Measurements from ENCODE around the gene ASCC1. TPM values are rescaled to one million over a fixed set of nuclear protein-coding genes. Genes with fewer than 3 reads are reported as not detected.
"Not testable (repeated sequence)": the region's sequence is repeated elsewhere in the genome, so short reads cannot be mapped to it uniquely, and the experiment has no call there.

ASCC1 gene
- total and polyA plus RNA-seq, 2 donors (not counting 1 experiment from before 2014, with no cell fraction given), result 17.9 to 28.1 TPM

- H3K9ac ChIP-seq (ENCODE audit: low read length), result no peak overlapping the region
- H3K27ac ChIP-seq (ENCODE audit: low read length in 2 of 2), result peak overlapping the region in 1 of 2 donors; percentile 58
- ChIA-PET POLR2A (interaction anchor here (0.5 to 0.9 kb wide), 2 partner anchors 109 to 557 kb away, joined by 3 to 8 read pairs; no protein-coding TSS in a partner anchor), CTCF (interaction anchor here (0.9 to 1.6 kb wide), 3 partner anchors 60 to 229 kb away, joined by 3 to 6 read pairs (median 4); no protein-coding TSS in a partner anchor)
- H3K27me3 Mint-ChIP-seq, result no peaks in the 10 kb centered on the region
- H4K20me1 ChIP-seq (ENCODE audit: control insufficient read depth, insufficient read depth, low read length, poor library complexity, severe bottlenecking), result no peaks in the 10 kb centered on the region
- H3K4me3 ChIP-seq (ENCODE audit: control extremely low read depth in 1 of 5, extremely low read depth in 1 of 5, insufficient read depth in 1 of 5, low read depth in 2 of 5, low read length in 4 of 5), result no peak overlapping the region
- H3K27ac Mint-ChIP-seq, result peak overlapping the region; percentile 16
- H3K9me3 ChIP-seq (ENCODE audit: control extremely low read depth in 1 of 3, control insufficient read depth in 2 of 3, insufficient read depth in 1 of 3, low read length in 2 of 3), result no peaks in the 10 kb centered on the region
- H3K36me3 ChIP-seq (replicated peaks in 1 of 2; ENCODE audit: control extremely low read depth in 1 of 2, control insufficient read depth in 1 of 2, extremely low read depth in 1 of 2, insufficient read depth in 2 of 2, low read length in 1 of 2), result no peaks in the 10 kb centered on the region
- no peaks in the 10 kb centered on the region for H3K9me3 Mint-ChIP-seq (ENCODE audit: insufficient read depth)
- no peak for TF ChIP-seq CTCF (IDR thresholded peaks at IDR 0.05)
- TF ChIP-seq EZH2 (IDR thresholded peaks at IDR 0.05; ENCODE audit: borderline replicate concordance, insufficient read depth, low read depth, low read length, poor library complexity, severe bottlenecking), result no peak
- no peak overlapping the region for H3K4me3 Mint-ChIP-seq
- ATAC-seq (ENCODE audit: low read depth) (no peak), DNase-seq (no peak)
- H3K4me2 ChIP-seq (replicated peaks; ENCODE audit: low read depth, low read length, poor library complexity, severe bottlenecking), result no peak overlapping the region
- WGBS (ENCODE audit: insufficient coverage), result no CpG with 5 or more reads among the region's 1 CpG
- peaks cover 26% of the 10 kb centered on the region for H3K4me1 Mint-ChIP-seq
- H3K4me1 ChIP-seq (ENCODE audit: control insufficient read depth in 2 of 2, insufficient read depth in 2 of 2, low read length in 2 of 2), result peaks cover 16 to 31% of the 10 kb centered on the region in 2 donors
- intact Hi-C loops (cut with micrococcal nuclease), result no loop called here
- no peaks in the 10 kb centered on the region for H3K27me3 ChIP-seq (replicated peaks in 1 of 4; ENCODE audit: control extremely low read depth in 1 of 4, control insufficient read depth in 3 of 4, insufficient read depth in 4 of 4, low read length in 3 of 4)
- peaks cover 3% of the 10 kb centered on the region for H3K79me2 ChIP-seq (ENCODE audit: control insufficient read depth, insufficient read depth, low read length)
- no peak overlapping the region for H2AFZ ChIP-seq (ENCODE audit: insufficient read depth, low read depth, low read length, poor library complexity, severe bottlenecking)
Observed at GRCh38 chr10:72108830-72109635, 107.0 kb downstream of the ASCC1 start.

GRCh38 chr10:72108004-72108370, 108.1 kb downstream of the ASCC1 start:
- intact Hi-C loops (cut with micrococcal nuclease); H3K4me2 ChIP-seq (replicated peaks; ENCODE audit: low read depth, low read length, poor library complexity, severe bottlenecking); DNase-seq; H2AFZ ChIP-seq (ENCODE audit: insufficient read depth, low read depth, low read length, poor library complexity, severe bottlenecking); ATAC-seq (ENCODE audit: low read depth); H3K27me3 ChIP-seq (replicated peaks in 1 of 4; ENCODE audit: control extremely low read depth in 1 of 4, control insufficient read depth in 3 of 4, insufficient read depth in 4 of 4, low read length in 3 of 4); H3K27me3 Mint-ChIP-seq; H3K4me3 ChIP-seq (ENCODE audit: control extremely low read depth in 1 of 5, extremely low read depth in 1 of 5, insufficient read depth in 1 of 5, low read depth in 2 of 5, low read length in 4 of 5); H3K4me3 Mint-ChIP-seq; H3K9ac ChIP-seq (ENCODE audit: low read length); H3K79me2 ChIP-seq (ENCODE audit: control insufficient read depth, insufficient read depth, low read length); H3K36me3 ChIP-seq (replicated peaks in 1 of 2; ENCODE audit: control extremely low read depth in 1 of 2, control insufficient read depth in 1 of 2, extremely low read depth in 1 of 2, insufficient read depth in 2 of 2, low read length in 1 of 2); H3K9me3 ChIP-seq (ENCODE audit: control extremely low read depth in 1 of 3, control insufficient read depth in 2 of 3, insufficient read depth in 1 of 3, low read length in 2 of 3); H3K9me3 Mint-ChIP-seq (ENCODE audit: insufficient read depth); H4K20me1 ChIP-seq (ENCODE audit: control insufficient read depth, insufficient read depth, low read length, poor library complexity, severe bottlenecking): not testable (repeated sequence)
- Histone ChIP-seq H3K27ac (ENCODE audit: low read length in 2 of 2) (peak overlapping the region in 1 of 2 donors; percentile 58), H3K4me1 (ENCODE audit: control insufficient read depth in 2 of 2, insufficient read depth in 2 of 2, low read length in 2 of 2) (peaks cover 16 to 31% of the 10 kb centered on the region in 2 donors)
- POLR2A ChIA-PET, result interaction anchor here (0.5 to 0.9 kb wide), 2 partner anchors 110 to 558 kb away, joined by 3 to 8 read pairs; no protein-coding TSS in a partner anchor
- Mint-ChIP-seq H3K27ac (peak overlapping the region; percentile 54), H3K4me1 (peaks cover 26% of the 10 kb centered on the region)
- WGBS (ENCODE audit: insufficient coverage), result no CpG with 5 or more reads among the region's 3 CpGs
- CTCF ChIA-PET, result interaction anchor here (0.6 to 1.6 kb wide), 4 partner anchors 59 to 350 kb away, joined by 3 to 6 read pairs (median 4); no protein-coding TSS in a partner anchor
